ENCODE data around the gene WDR27.
"Not testable (repeated sequence)": the region's sequence is repeated elsewhere in the genome, so short reads cannot be mapped to it uniquely, and the experiment has no call there.

WDR27 gene

GRCh38 chr6:169508452-169508851, 193.4 kb downstream of the WDR27 start:
- DNase-seq: no peak

GRCh38 chr6:169503422-169504152, 198.2 kb downstream of the WDR27 start:
- no peak for DNase-seq

GRCh38 chr6:169502445-169502844, 199.4 kb downstream of the WDR27 start:
- DNase-seq: no peak

- no peak for DNase-seq
These were observed 200.0 kb downstream of the WDR27 start for GRCh38 chr6:169501777-169502313.

- DNase-seq: no peak
These were observed 200.7 kb downstream of the WDR27 start for GRCh38 chr6:169501128-169501527.

GRCh38 chr6:169500688-169501087, 201.1 kb downstream of the WDR27 start:
- no peak for DNase-seq

- DNase-seq: no peak
These were observed 202.0 kb downstream of the WDR27 start for GRCh38 chr6:169499848-169500247.

GRCh38 chr6:169498916-169499513, 202.8 kb downstream of the WDR27 start:
- no peak for DNase-seq

GRCh38 chr6:169495601-169496000, 206.2 kb downstream of the WDR27 start:
- no peak for DNase-seq

GRCh38 chr6:169494038-169494437, 207.8 kb downstream of the WDR27 start:
- no peak for DNase-seq

- no peak for DNase-seq
These were observed 210.3 kb downstream of the WDR27 start for GRCh38 chr6:169491482-169491881.

- DNase-seq: no peak
These were observed 211.0 kb downstream of the WDR27 start for GRCh38 chr6:169490830-169491229.

- DNase-seq: no peak
These were observed 211.6 kb downstream of the WDR27 start for GRCh38 chr6:169490246-169490641.

- DNase-seq: no peak
These were observed 212.1 kb downstream of the WDR27 start for GRCh38 chr6:169489563-169490245.

GRCh38 chr6:169487579-169488436, 214.0 kb downstream of the WDR27 start:
- DNase-seq: no peak

- no peak for DNase-seq
These were observed 221.9 kb downstream of the WDR27 start for GRCh38 chr6:169479783-169480495.

- no peak for DNase-seq
These were observed 227.5 kb downstream of the WDR27 start for GRCh38 chr6:169474362-169474761.

GRCh38 chr6:169473663-169474062, 228.2 kb downstream of the WDR27 start:
- no peak for DNase-seq

GRCh38 chr6:169472786-169473416, 228.9 kb downstream of the WDR27 start:
- DNase-seq: no peak

GRCh38 chr6:169470790-169471189, 231.0 kb downstream of the WDR27 start:
- DNase-seq: no peak

GRCh38 chr6:169469028-169469427, 232.8 kb downstream of the WDR27 start:
- DNase-seq: no peak

GRCh38 chr6:169467755-169468154, 234.1 kb downstream of the WDR27 start:
- DNase-seq: not testable (repeated sequence)
